K562 (cell line): ENCODE data around the gene SPHK1. TPM values are rescaled to one million over a fixed set of nuclear protein-coding genes. Genes with fewer than 3 reads are reported as not detected.

ENCODE experiments used
- ARHGAP35 ChIP-seq: fragments of 450-650 bp; IDR thresholded peaks from 2 replicates; pipeline ENCODE4 v1.6.1; 2018; ENCODE audit not compliant: partially characterized antibody
- ETV1 ChIP-seq: fragments of 450-650 bp; conservative IDR thresholded peaks from 2 replicates; pipeline ENCODE4 v1.6.1; 2016; ENCODE audit warnings: missing genetic modification characterization, control low read depth, low read depth, missing compliant biosample characterization
- FOS ChIP-seq: IDR thresholded peaks from 3 replicates; pipeline ENCODE4 v1.6.1; 2011; ENCODE audit not compliant: insufficient read length; ENCODE audit errors: extremely low read depth
- FOXK1 ChIP-seq: sonication (generic); formaldehyde crosslinking; IDR thresholded peaks from 2 replicates; pipeline ENCODE4 v1.8.0; 2022; ENCODE audit warnings: missing genetic modification reagents, mild to moderate bottlenecking, borderline replicate concordance
- GTF2F1 ChIP-seq: IDR thresholded peaks from 2 replicates; pipeline ENCODE4 v1.6.1; 2011; ENCODE audit warnings: low read depth, low read length, improper control_type of control experiment
- JUND ChIP-seq, 2 experiments: IDR thresholded peaks; 2 replicates in 1 of 2; 3 replicates in 1 of 2; pipeline ENCODE4 v1.6.1; 2011; ENCODE audit warnings: borderline replicate concordance in 2 of 2, low read depth in 2 of 2, low read length in 2 of 2, improper control_type of control experiment in 1 of 2, missing biosample characterization in 1 of 2, missing genetic modification characterization in 1 of 2, missing genetic modification reagents in 1 of 2
- KHSRP ChIP-seq: fragments of 450-650 bp; IDR thresholded peaks from 2 replicates; pipeline ENCODE4 v1.6.1; 2017
- MAZ ChIP-seq, 2 experiments: fragments of 450-650 bp in 1 of 2; sonication (generic) in 1 of 2; formaldehyde crosslinking; IDR thresholded peaks in 1 of 2; conservative IDR thresholded peaks in 1 of 2; 2 replicates each; pipeline versions ENCODE4 v1.4.0 to v1.5.0; 2020; ENCODE audit warnings: mild to moderate bottlenecking in 1 of 2, missing genetic modification reagents in 1 of 2
- NFE2 ChIP-seq: IDR thresholded peaks from 2 replicates; pipeline ENCODE4 v1.6.1; 2014; ENCODE audit warnings: antibody characterized with exemption, low read depth
- NR2F6 ChIP-seq: fragments of 450-650 bp; formaldehyde crosslinking; IDR thresholded peaks from 2 replicates; pipeline ENCODE4 v1.4.0; 2020; ENCODE audit warnings: mild to moderate bottlenecking
- NR3C1 ChIP-seq: sonication (generic); formaldehyde crosslinking; IDR thresholded peaks from 2 replicates; pipeline ENCODE4 v1.8.1; 2022; ENCODE audit warnings: missing genetic modification reagents
- PYGO2 ChIP-seq: fragments of 450-650 bp; IDR thresholded peaks from 2 replicates; pipeline ENCODE4 v1.6.1; 2016; ENCODE audit warnings: mild to moderate bottlenecking, missing genetic modification characterization, moderate library complexity, missing compliant biosample characterization
- RFX7 ChIP-seq: fragments of 250-450 bp; sonication (Bioruptor Pico); IDR thresholded peaks from 2 replicates; pipeline ENCODE4 v1.5.1; 2021; ENCODE audit warnings: mild to moderate bottlenecking
- SMAD4 ChIP-seq: fragments of 250-450 bp; sonication (Bioruptor Pico); conservative IDR thresholded peaks from 2 replicates; pipeline ENCODE4 v1.8.0; 2021; ENCODE audit warnings: inconsistent platforms, mild to moderate bottlenecking, moderate library complexity
- TFAM ChIP-seq: fragments of 250-450 bp; sonication (Bioruptor Pico); conservative IDR thresholded peaks from 2 replicates; pipeline ENCODE4 v1.5.0; 2021; ENCODE audit warnings: mild to moderate bottlenecking, moderate library complexity
- XRCC5 ChIP-seq: fragments of 200-400 bp; formaldehyde crosslinking; IDR thresholded peaks from 2 replicates; pipeline ENCODE4 v1.6.1; 2017; ENCODE audit warnings: low read depth, mild to moderate bottlenecking, low read length
- ZNF253 ChIP-seq: fragments of 250-450 bp; sonication (Bioruptor Pico); conservative IDR thresholded peaks from 2 replicates; pipeline ENCODE4 v1.6.1; 2021; ENCODE audit warnings: mild to moderate bottlenecking
- ZNF740 ChIP-seq, 3 experiments: fragments of 200-800 bp in 1 of 3; sonication (Bioruptor generic) in 1 of 3; sonication (generic) in 1 of 3; formaldehyde crosslinking in 1 of 3; IDR thresholded peaks; 2 replicates each; pipeline versions ENCODE4 v1.6.1 to v1.8.0; 2016 to 2022; ENCODE audit warnings: mild to moderate bottlenecking in 2 of 3, missing compliant biosample characterization in 2 of 3, missing genetic modification characterization in 2 of 3, missing genetic modification reagents in 1 of 3
- polyA plus RNA-seq, 8 experiments: library from polyadenylated mRNA; depleted of rRNA in 4 of 8; stranded (reverse) in 5 of 8; unstranded in 3 of 8; fragments of >200 nt; fragmentation: Nextera tagmentation in 2 of 8; fragmentation: Illumina TruSeq in 1 of 8; extraction: Ambion mirVana in 2 of 8; extraction: Trizol in 1 of 8; gene quantifications; 2 replicates each; pipeline versions ENCODE4 v1.2.1 to v1.2.3, GENCODE V29; 2011 to 2014; ENCODE audit warnings: inconsistent platforms in 1 of 8, missing spikeins in 1 of 8
- total RNA-seq, 7 experiments: library from RNA; depleted of rRNA in 6 of 7; stranded (reverse); fragments of >200 nt in 6 of 7; fragmentation: Illumina TruSeq in 2 of 7; extraction: Trizol in 2 of 7; gene quantifications; 2 replicates each; pipeline versions ENCODE4 v1.2.1 to v1.2.3, GENCODE V29; 2011 to 2021; ENCODE audit warnings: low replicate concordance in 1 of 7
- TF ChIP-seq, protein P1 (sequence below): fragments of 150-350 bp; conservative IDR thresholded peaks from 2 replicates; pipeline ENCODE4 v1.6.1; 2014; ENCODE audit warnings: low read length
- TF ChIP-seq, protein P2 (sequence below): fragments of 250-450 bp; sonication (Bioruptor Pico); IDR thresholded peaks from 2 replicates; pipeline ENCODE4 v1.4.0; 2020; ENCODE audit warnings: borderline replicate concordance
- TF ChIP-seq, protein P3 (sequence below): fragments of 250-450 bp; sonication (Bioruptor Pico); IDR thresholded peaks from 2 replicates; pipeline ENCODE4 v1.8.0; 2021; ENCODE audit warnings: moderate library complexity, mild to moderate bottlenecking, inconsistent platforms

Gene SPHK1
- total and polyA plus RNA-seq, 9 of the 15 experiments (the other 6 are each of a cell fraction or from before 2014, with no cell fraction given), result 0.21 to 60.3 (median 14.5) TPM

GRCh38 chr17:76405967-76406647 is 21.7 kb downstream of the SPHK1 start (continued):
- TF ChIP-seq, protein P1, sequence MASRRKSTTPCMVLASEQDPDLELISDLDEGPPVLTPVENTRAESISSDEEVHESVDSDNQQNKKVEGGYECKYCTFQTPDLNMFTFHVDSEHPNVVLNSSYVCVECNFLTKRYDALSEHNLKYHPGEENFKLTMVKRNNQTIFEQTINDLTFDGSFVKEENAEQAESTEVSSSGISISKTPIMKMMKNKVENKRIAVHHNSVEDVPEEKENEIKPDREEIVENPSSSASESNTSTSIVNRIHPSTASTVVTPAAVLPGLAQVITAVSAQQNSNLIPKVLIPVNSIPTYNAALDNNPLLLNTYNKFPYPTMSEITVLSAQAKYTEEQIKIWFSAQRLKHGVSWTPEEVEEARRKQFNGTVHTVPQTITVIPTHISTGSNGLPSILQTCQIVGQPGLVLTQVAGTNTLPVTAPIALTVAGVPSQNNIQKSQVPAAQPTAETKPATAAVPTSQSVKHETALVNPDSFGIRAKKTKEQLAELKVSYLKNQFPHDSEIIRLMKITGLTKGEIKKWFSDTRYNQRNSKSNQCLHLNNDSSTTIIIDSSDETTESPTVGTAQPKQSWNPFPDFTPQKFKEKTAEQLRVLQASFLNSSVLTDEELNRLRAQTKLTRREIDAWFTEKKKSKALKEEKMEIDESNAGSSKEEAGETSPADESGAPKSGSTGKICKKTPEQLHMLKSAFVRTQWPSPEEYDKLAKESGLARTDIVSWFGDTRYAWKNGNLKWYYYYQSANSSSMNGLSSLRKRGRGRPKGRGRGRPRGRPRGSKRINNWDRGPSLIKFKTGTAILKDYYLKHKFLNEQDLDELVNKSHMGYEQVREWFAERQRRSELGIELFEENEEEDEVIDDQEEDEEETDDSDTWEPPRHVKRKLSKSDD, result no peak
- TF ChIP-seq TFAM, result no peak
- peak; percentile 81 for TF ChIP-seq JUND (IDR thresholded peaks at IDR 0.05; ENCODE audit: borderline replicate concordance, low read depth, low read length)
- TF ChIP-seq JUND (tag; IDR thresholded peaks at IDR 0.05; ENCODE audit: borderline replicate concordance, low read depth, low read length), result peak; percentile 18; the same call in 1 of the 3 replicates
- TF ChIP-seq PYGO2, result peak; percentile 90
- no peak for TF ChIP-seq XRCC5
- TF ChIP-seq NR3C1, result no peak
- no peak; the same call in 1 of the 2 replicates for TF ChIP-seq ZNF740 (CRISPR knock-in tag; IDR thresholded peaks at IDR 0.05)
- no peak for TF ChIP-seq ZNF740 (tag; IDR thresholded peaks at IDR 0.05)
- peak; percentile 99 for TF ChIP-seq SMAD4 (CRISPR knock-in tag)
- TF ChIP-seq RFX7 (CRISPR knock-in tag), result no peak
- TF ChIP-seq ARHGAP35, result no peak
- TF ChIP-seq, protein P2, sequence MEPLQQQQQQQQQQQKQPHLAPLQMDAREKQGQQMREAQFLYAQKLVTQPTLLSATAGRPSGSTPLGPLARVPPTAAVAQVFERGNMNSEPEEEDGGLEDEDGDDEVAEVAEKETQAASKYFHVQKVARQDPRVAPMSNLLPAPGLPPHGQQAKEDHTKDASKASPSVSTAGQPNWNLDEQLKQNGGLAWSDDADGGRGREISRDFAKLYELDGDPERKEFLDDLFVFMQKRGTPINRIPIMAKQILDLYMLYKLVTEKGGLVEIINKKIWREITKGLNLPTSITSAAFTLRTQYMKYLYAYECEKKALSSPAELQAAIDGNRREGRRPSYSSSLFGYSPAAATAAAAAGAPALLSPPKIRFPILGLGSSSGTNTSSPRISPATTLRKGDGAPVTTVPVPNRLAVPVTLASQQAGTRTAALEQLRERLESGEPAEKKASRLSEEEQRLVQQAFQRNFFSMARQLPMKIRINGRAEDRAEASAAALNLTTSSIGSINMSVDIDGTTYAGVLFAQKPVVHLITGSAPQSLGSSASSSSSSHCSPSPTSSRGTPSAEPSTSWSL (CRISPR knock-in tag), result no peak
- peak; percentile 91 for TF ChIP-seq ETV1 (tag)
- no peak for TF ChIP-seq FOXK1 (CRISPR knock-in tag)
- TF ChIP-seq, protein P3, sequence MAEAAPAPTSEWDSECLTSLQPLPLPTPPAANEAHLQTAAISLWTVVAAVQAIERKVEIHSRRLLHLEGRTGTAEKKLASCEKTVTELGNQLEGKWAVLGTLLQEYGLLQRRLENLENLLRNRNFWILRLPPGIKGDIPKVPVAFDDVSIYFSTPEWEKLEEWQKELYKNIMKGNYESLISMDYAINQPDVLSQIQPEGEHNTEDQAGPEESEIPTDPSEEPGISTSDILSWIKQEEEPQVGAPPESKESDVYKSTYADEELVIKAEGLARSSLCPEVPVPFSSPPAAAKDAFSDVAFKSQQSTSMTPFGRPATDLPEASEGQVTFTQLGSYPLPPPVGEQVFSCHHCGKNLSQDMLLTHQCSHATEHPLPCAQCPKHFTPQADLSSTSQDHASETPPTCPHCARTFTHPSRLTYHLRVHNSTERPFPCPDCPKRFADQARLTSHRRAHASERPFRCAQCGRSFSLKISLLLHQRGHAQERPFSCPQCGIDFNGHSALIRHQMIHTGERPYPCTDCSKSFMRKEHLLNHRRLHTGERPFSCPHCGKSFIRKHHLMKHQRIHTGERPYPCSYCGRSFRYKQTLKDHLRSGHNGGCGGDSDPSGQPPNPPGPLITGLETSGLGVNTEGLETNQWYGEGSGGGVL (CRISPR knock-in tag), result no peak
- no peak for TF ChIP-seq ZNF253 (CRISPR knock-in tag)
- no peak for TF ChIP-seq GTF2F1
- no peak for TF ChIP-seq NR2F6 (CRISPR knock-in tag)
- peak; percentile 92 for TF ChIP-seq KHSRP
- TF ChIP-seq MAZ (CRISPR knock-in tag; conservative IDR thresholded peaks at IDR 0.05 in 1 of 2, IDR thresholded peaks at IDR 0.05 in 1 of 2), result peak; percentile 57 to 95; a peak in 3 of 4 replicates
- TF ChIP-seq NFE2, result peak; percentile 76
- TF ChIP-seq FOS, result no peak
